ENCODE data around the gene BCL6B.

The BCL6B gene

GRCh38 chr17:7010523-7010922 is 12.3 kb upstream of the BCL6B start:
- no peak for DNase-seq (ENCODE audit: low spot score)

- DNase-seq (ENCODE audit: low spot score), result no peak
These were observed 11.4 kb upstream of the BCL6B start for GRCh38 chr17:7011415-7011814.

GRCh38 chr17:7011942-7012254 is 11.0 kb upstream of the BCL6B start:
- no peak for DNase-seq (ENCODE audit: low spot score)

- peak; percentile 93 for DNase-seq (ENCODE audit: low spot score)
These were observed 8.4 kb upstream of the BCL6B start for GRCh38 chr17:7014261-7014994.

- DNase-seq (ENCODE audit: low spot score), result no peak
These were observed 7.6 kb upstream of the BCL6B start for GRCh38 chr17:7014995-7015958.

GRCh38 chr17:7016418-7016817 is 6.4 kb upstream of the BCL6B start:
- DNase-seq (ENCODE audit: low spot score), result no peak

- DNase-seq (ENCODE audit: low spot score), result no peak
These were observed 5.7 kb upstream of the BCL6B start for GRCh38 chr17:7016886-7017826.

- DNase-seq (ENCODE audit: low spot score), result no peak
These were observed 5.0 kb upstream of the BCL6B start for GRCh38 chr17:7017827-7018200.

- DNase-seq (ENCODE audit: low spot score), result no peak
These were observed 4.4 kb upstream of the BCL6B start for GRCh38 chr17:7018331-7018964.

GRCh38 chr17:7019367-7019766 is 3.5 kb upstream of the BCL6B start:
- no peak for DNase-seq (ENCODE audit: low spot score)

GRCh38 chr17:7019839-7020519 is 2.9 kb upstream of the BCL6B start:
- no peak for DNase-seq (ENCODE audit: low spot score)

- DNase-seq (ENCODE audit: low spot score), result no peak
These were observed 1.8 kb upstream of the BCL6B start for GRCh38 chr17:7020894-7021664.

GRCh38 chr17:7021993-7022778 is 664 bp upstream of the BCL6B start:
- DNase-seq (ENCODE audit: low spot score), result peak; percentile 73

- peak; percentile 61 for DNase-seq (ENCODE audit: low spot score)
These were observed 939 bp downstream of the BCL6B start for GRCh38 chr17:7023576-7024401.

- no peak for DNase-seq (ENCODE audit: low spot score)
These were observed 1.5 kb downstream of the BCL6B start for GRCh38 chr17:7024402-7024785.

- no peak for DNase-seq (ENCODE audit: low spot score)
These were observed 2.4 kb downstream of the BCL6B start for GRCh38 chr17:7025245-7025644.

GRCh38 chr17:7026471-7027115 is 3.7 kb downstream of the BCL6B start:
- DNase-seq (ENCODE audit: low spot score), result no peak

GRCh38 chr17:7027335-7027734 is 4.5 kb downstream of the BCL6B start:
- no peak for DNase-seq (ENCODE audit: low spot score)

Measured in NAMALWA (cell line).